NOMO-1 treated with dmso at 0.1 percent for 144 hours (cell line): ENCODE data around the gene PLBD2.

Experiments
- DNase-seq: peaks from one replicate; lab custom pipeline; 2025; ENCODE audit not compliant: unreplicated experiment; lab: John Stamatoyannopoulos, UW

Gene PLBD2

GRCh38 chr12:113439606-113440030 is 81.2 kb downstream of the PLBD2 start:
- no peak for DNase-seq

GRCh38 chr12:113440336-113440735 is 81.9 kb downstream of the PLBD2 start:
- DNase-seq, result no peak
